H1 (cell line): ENCODE results near the gene AGBL4. TPM values are rescaled to one million over a fixed set of nuclear protein-coding genes. Genes with fewer than 3 reads are reported as not detected.
A peak's percentile ranks its signal among the peaks of the same experiment; 100 is the strongest.

ENCODE experiments used
- CTCF ChIA-PET: fragments of 300-600 bp; sonication (Branson Sonifier 250); formaldehyde crosslinking; loops from one replicate; lab custom pipeline; 2021; ENCODE audit not compliant: partially characterized antibody; lab: Charles Lee
- POLR2A ChIA-PET: fragments of 300-600 bp; sonication (Branson Sonifier 250); formaldehyde crosslinking; loops from one replicate; lab custom pipeline; 2021; ENCODE audit warnings: inconsistent platforms; ENCODE audit not compliant: partially characterized antibody; lab: Charles Lee
- DNase-seq, 2 experiments: peaks; one replicate each; pipeline versions ENCODE4 v3.0.0 to v3.0.0-alpha.2; 2010 to 2022; ENCODE audit warnings: low spot score in 2 of 2, low read depth in 1 of 2, mixed read lengths in 1 of 2
- FAIRE-seq: peaks from 2 replicates; lab custom pipeline; 2011; peaks lifted over from hg19 to GRCh38; lab: Jason Lieb, UNC
- H2AFZ ChIP-seq: 2 replicates; pipeline ENCODE4 v1.8.1; 2012; ENCODE audit warnings: low read length, inconsistent platforms
- H2AK5ac ChIP-seq: 2 replicates; pipeline ENCODE4 v1.6.1; 2013; ENCODE audit warnings: low read depth, low read length
- H2BK120ac ChIP-seq: replicated peaks from 2 replicates; pipeline ENCODE3; 2013; ENCODE audit warnings: low read depth, low read length, inconsistent platforms
- H2BK12ac ChIP-seq: 2 replicates; pipeline ENCODE4 v1.6.1; 2013; ENCODE audit warnings: low read depth, low read length
- H2BK15ac ChIP-seq: 2 replicates; pipeline ENCODE4 v1.6.1; 2013; ENCODE audit warnings: low read length
- H2BK20ac ChIP-seq: 2 replicates; pipeline ENCODE4 v1.6.1; 2013; ENCODE audit warnings: low read length
- H2BK5ac ChIP-seq: 2 replicates; pipeline ENCODE4 v1.6.1; 2013; ENCODE audit warnings: low read depth, low read length
- H3K14ac ChIP-seq: 2 replicates; pipeline ENCODE4 v1.6.1; 2013; ENCODE audit warnings: inconsistent platforms; ENCODE audit not compliant: insufficient read length
- H3K18ac ChIP-seq: 2 replicates; pipeline ENCODE4 v1.6.1; 2013; ENCODE audit warnings: low read length; ENCODE audit errors: extremely low read depth
- H3K23ac ChIP-seq: 2 replicates; pipeline ENCODE4 v1.6.1; 2013; ENCODE audit warnings: inconsistent platforms; ENCODE audit not compliant: insufficient read length
- H3K23me2 ChIP-seq: 2 replicates; pipeline ENCODE4 v1.6.1; 2013; ENCODE audit warnings: low read depth, low read length
- H3K27ac ChIP-seq: 2 replicates; pipeline ENCODE4 v1.6.1; 2011; ENCODE audit warnings: low read depth, low read length, inconsistent platforms
- H3K27me3 ChIP-seq, 4 experiments: replicated peaks in 1 of 4; 1 replicate in 1 of 4; 2 replicates in 3 of 4; pipeline versions ENCODE4 v1.6.1 to v1.8.1; 2011 to 2013; ENCODE audit warnings: low read length in 3 of 4, mild to moderate bottlenecking in 3 of 4, inconsistent platforms in 2 of 4, mixed read lengths in 2 of 4, moderate library complexity in 1 of 4; ENCODE audit not compliant: control insufficient read depth in 3 of 4, insufficient read depth in 3 of 4; ENCODE audit errors: extremely low read depth in 1 of 4
- H3K36me3 ChIP-seq, 4 experiments: 2 replicates each; pipeline versions ENCODE4 v1.6.1 to v1.8.1; 2011 to 2013; ENCODE audit warnings: mild to moderate bottlenecking in 4 of 4, low read length in 3 of 4, moderate library complexity in 2 of 4, control low read depth in 1 of 4, inconsistent platforms in 1 of 4; ENCODE audit not compliant: insufficient read depth in 4 of 4, control insufficient read depth in 2 of 4
- H3K4ac ChIP-seq: replicated peaks from 2 replicates; pipeline ENCODE3; 2013; ENCODE audit warnings: low read length, low read depth, mixed read lengths, inconsistent platforms; ENCODE audit not compliant: insufficient read length
- H3K4me1 ChIP-seq, 4 experiments: replicated peaks in 1 of 4; 1 replicate in 1 of 4; 2 replicates in 3 of 4; pipeline versions ENCODE4 v1.6.1 to v1.8.1; 2011 to 2013; ENCODE audit warnings: low read length in 3 of 4, inconsistent platforms in 2 of 4, mixed read lengths in 1 of 4; ENCODE audit not compliant: insufficient read depth in 4 of 4, control insufficient read depth in 3 of 4
- H3K4me2 ChIP-seq, 2 experiments: 2 replicates each; pipeline versions ENCODE4 v1.6.1 to v1.8.1; 2011 to 2013; ENCODE audit warnings: low read depth in 2 of 2, low read length in 2 of 2, control low read depth in 1 of 2, inconsistent platforms in 1 of 2, mild to moderate bottlenecking in 1 of 2; ENCODE audit not compliant: insufficient read depth in 1 of 2
- H3K4me3 ChIP-seq, 4 experiments: fragments of 200-600, 300-600 bp in 1 of 4; sonication (generic), shearing (Covaris generic), sonication (Bioruptor Twin) in 1 of 4; 2 replicates each; pipeline versions ENCODE4 v1.5.1 to v1.8.1; 2011 to 2016; ENCODE audit warnings: low read length in 4 of 4, low read depth in 3 of 4, control low read depth in 2 of 4, inconsistent platforms in 2 of 4, mild to moderate bottlenecking in 2 of 4, mixed read lengths in 1 of 4, moderate library complexity in 1 of 4; ENCODE audit not compliant: insufficient read depth in 2 of 4; ENCODE audit errors: extremely low read depth in 1 of 4
- H3K56ac ChIP-seq: replicated peaks from 2 replicates; pipeline ENCODE3; 2013; ENCODE audit warnings: low read depth, mild to moderate bottlenecking, mixed read lengths, low read length, inconsistent platforms; ENCODE audit not compliant: insufficient read length
- H3K79me1 ChIP-seq: 2 replicates; pipeline ENCODE4 v1.6.1; 2013; ENCODE audit warnings: low read depth, low read length, control low read depth
- H3K79me2 ChIP-seq, 2 experiments: 2 replicates each; pipeline versions ENCODE4 v1.6.1 to v1.8.1; 2012 to 2013; ENCODE audit warnings: low read length in 2 of 2, mild to moderate bottlenecking in 2 of 2, inconsistent platforms in 1 of 2; ENCODE audit not compliant: insufficient read depth in 2 of 2, control insufficient read depth in 1 of 2
- H3K9ac ChIP-seq, 4 experiments: replicated peaks in 1 of 4; 1 replicate in 1 of 4; 2 replicates in 3 of 4; pipeline versions ENCODE4 v1.6.1 to v1.8.1; 2011 to 2013; ENCODE audit warnings: low read depth in 3 of 4, low read length in 3 of 4, control low read depth in 2 of 4, mild to moderate bottlenecking in 2 of 4, moderate library complexity in 2 of 4, inconsistent platforms in 1 of 4; ENCODE audit errors: extremely low read depth in 1 of 4
- H3K9me3 ChIP-seq, 2 experiments: 2 replicates each; pipeline versions ENCODE4 v1.6.1 to v1.8.1; 2012 to 2013; ENCODE audit warnings: mild to moderate bottlenecking in 2 of 2, moderate library complexity in 2 of 2, control low read depth in 1 of 2, inconsistent platforms in 1 of 2, low read depth in 1 of 2, low read length in 1 of 2, mixed read lengths in 1 of 2; ENCODE audit not compliant: insufficient read depth in 2 of 2
- H4K20me1 ChIP-seq, 2 experiments: replicated peaks in 1 of 2; 2 replicates each; pipeline versions ENCODE3 to v1.8.1; 2011 to 2013; ENCODE audit warnings: inconsistent platforms in 2 of 2, low read length in 2 of 2, mild to moderate bottlenecking in 1 of 2; ENCODE audit not compliant: insufficient read depth in 2 of 2, control insufficient read depth in 1 of 2
- H4K5ac ChIP-seq: 2 replicates; pipeline ENCODE4 v1.6.1; 2013; ENCODE audit warnings: low read length, low read depth, mixed read lengths, inconsistent platforms; ENCODE audit not compliant: insufficient read length
- H4K8ac ChIP-seq: 2 replicates; pipeline ENCODE4 v1.8.0; 2013; ENCODE audit warnings: mild to moderate bottlenecking, moderate library complexity, low read length, inconsistent platforms; ENCODE audit not compliant: insufficient read depth; ENCODE audit errors: extremely low read depth
- H4K91ac ChIP-seq: replicated peaks from 2 replicates; pipeline ENCODE3; 2013; ENCODE audit warnings: low read length, mixed read lengths, inconsistent platforms; ENCODE audit not compliant: insufficient read length
- EP300 ChIP-seq, 2 experiments: IDR thresholded peaks; 1 replicate in 1 of 2; 2 replicates in 1 of 2; pipeline ENCODE4 v1.6.1; 2011 to 2012; ENCODE audit warnings: low read depth in 2 of 2, low read length in 2 of 2, mild to moderate bottlenecking in 2 of 2, borderline replicate concordance in 1 of 2, inconsistent platforms in 1 of 2, moderate library complexity in 1 of 2
- SIN3A ChIP-seq, 2 experiments: IDR thresholded peaks in 1 of 2; conservative IDR thresholded peaks in 1 of 2; 2 replicates each; pipeline ENCODE4 v1.6.1; 2011 to 2012; ENCODE audit warnings: low read length in 2 of 2, improper control_type of control experiment in 1 of 2, low read depth in 1 of 2, mild to moderate bottlenecking in 1 of 2
- SUZ12 ChIP-seq: fragments of 200-600 bp; sonication (generic); IDR thresholded peaks from 2 replicates; pipeline ENCODE4 v1.6.1; 2012; ENCODE audit warnings: mild to moderate bottlenecking, inconsistent platforms, low read length, moderate library complexity, mixed read lengths
- WGBS, 2 experiments: shearing (Covaris generic) in 1 of 2; methylation state at CpG; one replicate each; pipeline versions ENCODE4 v1.1.6 to v1.1.7; 2013 to 2015; ENCODE audit warnings: low lambda C conversion rate in 2 of 2, mixed read lengths in 2 of 2, inconsistent platforms in 1 of 2, low coverage in 1 of 2, missing lambda C conversion rate in 1 of 2; ENCODE audit not compliant: insufficient replicate concordance in 2 of 2, insufficient coverage in 1 of 2, insufficient read length in 1 of 2; ENCODE audit errors: extremely low coverage in 1 of 2, missing lambda C conversion rate in 1 of 2; 5-methylcytosine and 5-hydroxymethylcytosine counted together
- polyA plus RNA-seq, 7 experiments: library from polyadenylated mRNA; depleted of rRNA in 3 of 7; stranded (reverse) in 5 of 7; unstranded in 2 of 7; fragments of >200 nt in 5 of 7; fragments of 200-250 nt in 2 of 7; gene quantifications; 1 replicate in 5 of 7; 2 replicates in 1 of 7; 4 replicates in 1 of 7; pipeline versions ENCODE4 v1.2.1 to v1.2.3, GENCODE V29; 2011 to 2013; ENCODE audit warnings: missing spikeins in 2 of 7, mixed read lengths in 2 of 7
- total RNA-seq: library from RNA; stranded (reverse); fragmentation: NEBNext Ultra II Directional; extraction: Animal tissue kit (Norgen Biotek cat#: 25700); gene quantifications from 2 replicates; pipeline ENCODE4 v1.2.1, GENCODE V29; 2021

The AGBL4 gene
- total and polyA plus RNA-seq, 2 of the 8 experiments (the other 6 are each of a cell fraction or from before 2014, with no cell fraction given): 0.41 to 0.45 TPM

DNA sequence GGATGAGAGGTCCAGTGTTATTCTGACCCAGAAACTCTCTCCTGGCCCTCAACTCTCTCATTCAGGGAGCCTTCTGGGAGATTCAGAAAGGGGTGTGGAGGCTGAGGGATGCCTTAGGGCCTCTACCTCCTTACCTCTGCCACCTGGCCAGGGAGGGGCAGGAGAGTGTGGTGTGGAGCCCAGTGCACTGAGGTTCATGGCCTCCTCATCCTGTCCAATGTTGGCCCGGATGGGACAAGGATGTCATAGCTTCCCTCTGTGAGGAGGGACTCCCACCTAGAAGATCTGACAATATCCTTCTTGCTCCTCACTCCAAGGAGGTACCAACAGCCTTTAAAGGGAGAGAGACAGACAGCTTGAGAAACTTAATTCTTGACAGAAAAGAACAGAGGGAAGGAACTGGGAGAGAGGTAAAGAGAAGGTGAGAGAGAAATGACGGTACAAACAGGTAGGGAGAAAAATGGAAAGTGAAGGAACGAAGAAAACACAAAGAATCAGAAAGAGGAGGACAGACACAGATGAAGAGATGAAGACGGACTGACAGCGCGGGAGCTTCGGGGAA, 1247.8 kb downstream of the AGBL4 start:
- no peak overlapping the region for H2BK120ac ChIP-seq
- peak overlapping the region in 3 of 4 experiments; percentile 10 to 57 (median 36); a peak in 4 of 7 replicates for H3K9ac ChIP-seq
- H3K79me2 ChIP-seq: peaks cover 0 to 3% of the 10 kb centered on the region in 2 experiments; a peak in 1 of 4 replicates
- ChIA-PET CTCF (interaction anchor here (0.8 to 2.2 kb wide), 3 partner anchors 12 to 203 kb away, joined by 3 to 7 read pairs (median 4); no protein-coding TSS in a partner anchor), POLR2A (interaction anchor here (1.5 kb wide), 2 partner anchors 16 to 66 kb away, joined by 3 to 4 read pairs; no protein-coding TSS in a partner anchor)
- H3K4me2 ChIP-seq: peak overlapping the region; percentile 61 to 98
- H2BK20ac ChIP-seq: no peak overlapping the region
- peaks cover 0 to 4% (median 2%) of the 10 kb centered on the region in 4 experiments; a peak in 2 of 7 replicates for H3K4me1 ChIP-seq
- DNase-seq: no peak
- WGBS, 2 experiments: 18% methylated on average over 7 of the region's 7 CpGs; no CpG with 5 or more reads in 1 of the 2 experiments
- H2BK15ac ChIP-seq: no peak overlapping the region
- no peaks in the 10 kb centered on the region for H3K9me3 ChIP-seq
- no peak overlapping the region for H3K14ac ChIP-seq
- H3K18ac ChIP-seq: no peak overlapping the region
- no peak for TF ChIP-seq SUZ12
- no peak for TF ChIP-seq EP300 (IDR thresholded peaks at IDR 0.05; ENCODE audit: borderline replicate concordance in 1 of 2, low read depth in 2 of 2, low read length in 2 of 2)
- 0 out of 4 replicates have a peak, but pooled peaks of 1 of the 2 experiments have one; percentile 64 for TF ChIP-seq SIN3A (conservative IDR thresholded peaks at IDR 0.05 in 1 of 2, IDR thresholded peaks at IDR 0.05 in 1 of 2; ENCODE audit: low read depth in 1 of 2, low read length in 2 of 2)
- no peaks in the 10 kb centered on the region for H4K20me1 ChIP-seq
- peaks cover 0 to 7% (median 0%) of the 10 kb centered on the region in 4 experiments; a peak in 1 of 8 replicates for H3K36me3 ChIP-seq
- H3K23ac ChIP-seq: no peak overlapping the region
- H3K23me2 ChIP-seq: peaks cover 12% of the 10 kb centered on the region; the same call in 1 of the 2 replicates
- H3K4ac ChIP-seq: no peak overlapping the region
- no peak overlapping the region for H4K5ac ChIP-seq
- FAIRE-seq: no peak
- peaks cover 2% of the 10 kb centered on the region; the same call in 1 of the 2 replicates for H3K79me1 ChIP-seq
- H2BK5ac ChIP-seq: no peak overlapping the region
- H2AFZ ChIP-seq: no peak overlapping the region
- no peak overlapping the region for H3K56ac ChIP-seq
- H2AK5ac ChIP-seq: no peak overlapping the region
- H3K27me3 ChIP-seq: no peaks in the 10 kb centered on the region
- no peak overlapping the region for H4K8ac ChIP-seq
- H4K91ac ChIP-seq: no peak overlapping the region
- no peak overlapping the region for H2BK12ac ChIP-seq
- H3K4me3 ChIP-seq: peak overlapping the region; percentile 56 to 92 (median 74)
- no peak overlapping the region for H3K27ac ChIP-seq
